Activated B cell treated with CpG ODN at 0.5 μM for 24 hours (primary cell): ENCODE results near the gene UBE2D4. TPM values are rescaled to one million over a fixed set of nuclear protein-coding genes. Genes with fewer than 3 reads are reported as not detected.
"Not testable (repeated sequence)": the region's sequence is repeated elsewhere in the genome, so short reads cannot be mapped to it uniquely, and the experiment has no call there.

Source experiments
- ATAC-seq: fragments of 200-7000 bp; cut with Tn5 transposase; one replicate; pipeline ENCODE4 v1.10.0; 2021; ENCODE audit warnings: low read depth, mild to moderate bottlenecking, moderate library complexity
- CTCF ChIA-PET: fragments of 350-600 bp; sonication (Branson Sonifier 250); formaldehyde crosslinking; loops from one replicate; lab custom pipeline; 2021; ENCODE audit warnings: antibody characterized with exemption; lab: Charles Lee
- POLR2A ChIA-PET: fragments of 350-600 bp; sonication (Branson Sonifier 250); formaldehyde crosslinking; loops from one replicate; lab custom pipeline; 2021; ENCODE audit warnings: antibody characterized with exemption; lab: Charles Lee
- DNase-seq: peaks from one replicate; pipeline ENCODE4 v3.0.0; 2022
- H3K27ac Mint-ChIP-seq: one replicate; pipeline ENCODE4 v1.8.0; 2020; ENCODE audit warnings: mixed read lengths
- H3K27me3 Mint-ChIP-seq: one replicate; pipeline ENCODE4 v1.8.0; 2021; ENCODE audit warnings: mixed read lengths
- H3K36me3 Mint-ChIP-seq: one replicate; pipeline ENCODE4 v1.8.0; 2021; ENCODE audit warnings: low read depth, mixed read lengths
- H3K4me1 Mint-ChIP-seq: one replicate; pipeline ENCODE4 v1.8.0; 2021; ENCODE audit warnings: mixed read lengths
- H3K4me3 Mint-ChIP-seq: one replicate; pipeline ENCODE4 v1.8.0; 2020; ENCODE audit warnings: mild to moderate bottlenecking, mixed read lengths
- H3K9me3 Mint-ChIP-seq: one replicate; pipeline ENCODE4 v1.8.0; 2020; ENCODE audit warnings: mixed read lengths
- CTCF ChIP-seq: fragments of 200-600 bp; IDR thresholded peaks from one replicate; pipeline ENCODE4 v1.8.0; 2022; ENCODE audit warnings: antibody characterized with exemption, mild to moderate bottlenecking
- intact Hi-C: fragments of 100-400 bp; cut with micrococcal nuclease; formaldehyde crosslinking; loops from one replicate; pipeline ENCODE4 v1.15.1; 2024
- total RNA-seq: library from RNA; stranded (reverse); gene quantifications from 2 replicates; pipeline ENCODE4 v1.2.3, GENCODE V29; 2022

The UBE2D4 gene
- total RNA-seq, 1 donor from 2014 or later: 18.9 TPM

- CTCF ChIA-PET, DNase-seq, ATAC-seq, H3K36me3 Mint-ChIP-seq, H3K9me3 Mint-ChIP-seq, H3K27me3 Mint-ChIP-seq, H3K4me3 Mint-ChIP-seq, H3K27ac Mint-ChIP-seq, H3K4me1 Mint-ChIP-seq, intact Hi-C loops, POLR2A ChIA-PET: not testable (repeated sequence)
Observed at GRCh38 chr7:43969586-43969985, 43.4 kb downstream of the UBE2D4 start.

- ATAC-seq, H3K9me3 Mint-ChIP-seq, H3K27me3 Mint-ChIP-seq, H3K4me3 Mint-ChIP-seq, intact Hi-C loops, POLR2A ChIA-PET, CTCF ChIA-PET, H3K27ac Mint-ChIP-seq, DNase-seq, H3K36me3 Mint-ChIP-seq, H3K4me1 Mint-ChIP-seq: not testable (repeated sequence)
Observed at GRCh38 chr7:43970698-43971097, 44.5 kb downstream of the UBE2D4 start.

GRCh38 chr7:43974033-43974573 lies 47.9 kb downstream of the UBE2D4 start:
- DNase-seq, H3K4me3 Mint-ChIP-seq, intact Hi-C loops, H3K27me3 Mint-ChIP-seq, H3K27ac Mint-ChIP-seq, H3K36me3 Mint-ChIP-seq, ATAC-seq, CTCF ChIA-PET, H3K4me1 Mint-ChIP-seq, H3K9me3 Mint-ChIP-seq, POLR2A ChIA-PET: not testable (repeated sequence)

- H3K9me3 Mint-ChIP-seq, CTCF ChIA-PET, H3K4me1 Mint-ChIP-seq, H3K27me3 Mint-ChIP-seq, DNase-seq, H3K36me3 Mint-ChIP-seq, intact Hi-C loops, H3K4me3 Mint-ChIP-seq, POLR2A ChIA-PET, ATAC-seq, H3K27ac Mint-ChIP-seq: not testable (repeated sequence)
Observed at GRCh38 chr7:43974725-43975482, 48.7 kb downstream of the UBE2D4 start.

GRCh38 chr7:43977525-43977924 lies 51.3 kb downstream of the UBE2D4 start:
- Mint-ChIP-seq H3K27me3 (no peaks in the 10 kb centered on the region), H3K36me3 (peaks cover 1% of the 10 kb centered on the region), H3K4me1 (no peaks in the 10 kb centered on the region), H3K9me3 (no peaks in the 10 kb centered on the region), H3K27ac (no peak overlapping the region), H3K4me3 (no peak overlapping the region)
- ChIA-PET POLR2A (no interaction called here), CTCF (interaction anchor here (0.7 kb wide), 1 partner anchor 555 kb away, joined by 3 read pairs; no protein-coding TSS in a partner anchor)
- intact Hi-C loops: no loop called here
- DNase-seq (no peak), ATAC-seq (no peak)
- no peak for TF ChIP-seq CTCF

- H3K4me1 Mint-ChIP-seq, H3K4me3 Mint-ChIP-seq, H3K9me3 Mint-ChIP-seq, POLR2A ChIA-PET, H3K27ac Mint-ChIP-seq, ATAC-seq, H3K36me3 Mint-ChIP-seq, H3K27me3 Mint-ChIP-seq, intact Hi-C loops, DNase-seq: not testable (repeated sequence)
- CTCF ChIA-PET: interaction anchor here (0.7 kb wide), 1 partner anchor 555 kb away, joined by 3 read pairs; no protein-coding TSS in a partner anchor
Observed at GRCh38 chr7:43978102-43978501, 51.9 kb downstream of the UBE2D4 start.

- H3K27ac Mint-ChIP-seq, H3K4me3 Mint-ChIP-seq, CTCF ChIA-PET, H3K27me3 Mint-ChIP-seq, H3K9me3 Mint-ChIP-seq, H3K4me1 Mint-ChIP-seq, DNase-seq, intact Hi-C loops, H3K36me3 Mint-ChIP-seq, ATAC-seq, POLR2A ChIA-PET: not testable (repeated sequence)
Observed at GRCh38 chr7:43982848-43983247, 56.6 kb downstream of the UBE2D4 start.

GRCh38 chr7:43983736-43984135 lies 57.5 kb downstream of the UBE2D4 start:
- DNase-seq, H3K9me3 Mint-ChIP-seq, CTCF ChIA-PET, intact Hi-C loops, H3K4me3 Mint-ChIP-seq, H3K27ac Mint-ChIP-seq, H3K4me1 Mint-ChIP-seq, H3K36me3 Mint-ChIP-seq, H3K27me3 Mint-ChIP-seq, ATAC-seq: not testable (repeated sequence)
- POLR2A ChIA-PET: interaction anchor here (0.6 kb wide), 1 partner anchor 235 kb away, joined by 3 read pairs; no protein-coding TSS in a partner anchor

- H3K9me3 Mint-ChIP-seq, H3K27me3 Mint-ChIP-seq, intact Hi-C loops, CTCF ChIA-PET, H3K36me3 Mint-ChIP-seq, POLR2A ChIA-PET, H3K4me1 Mint-ChIP-seq: not testable (repeated sequence)
- H3K4me3 Mint-ChIP-seq: peak overlapping the region; percentile 76
- peak overlapping the region; percentile 42 for H3K27ac Mint-ChIP-seq
- peak; percentile 77 for DNase-seq
- ATAC-seq: peak; percentile 94
Observed at GRCh38 chr7:43985904-43986864, 59.9 kb downstream of the UBE2D4 start.

GRCh38 chr7:43987476-43987875 lies 61.2 kb downstream of the UBE2D4 start:
- ATAC-seq, CTCF ChIA-PET, POLR2A ChIA-PET, H3K27me3 Mint-ChIP-seq, intact Hi-C loops, H3K9me3 Mint-ChIP-seq, DNase-seq, H3K36me3 Mint-ChIP-seq, H3K4me3 Mint-ChIP-seq, H3K4me1 Mint-ChIP-seq, H3K27ac Mint-ChIP-seq: not testable (repeated sequence)
